Right lobe of liver (tissue), 4 donors: Measurements from ENCODE around the gene PCDH12.

Source experiments
- CTCF ChIP-seq, 4 donors: fragments of 200-600 bp in 3 of 4; fragments of 450-650 bp in 1 of 4; IDR thresholded peaks; one replicate each; pipeline versions ENCODE4 v1.5.1 to v1.8.0; 2016 to 2022; ENCODE audit warnings: antibody characterized with exemption in 4 of 4, mild to moderate bottlenecking in 2 of 4
- POLR2A ChIP-seq: fragments of 450-650 bp; IDR thresholded peaks from one replicate; pipeline ENCODE4 v1.6.1; 2017; ENCODE audit warnings: antibody characterized with exemption, mild to moderate bottlenecking
- donor health status: DM: no; HTN: no; CAD: no.
- donor health status: DM: no; HTN: no; CAD: no.
- donor health status: DM: no; HTN: yes; CAD: no.

GRCh38 chr5:141906972-141907371 lies 51.0 kb downstream of the PCDH12 start:
- TF ChIP-seq CTCF (IDR thresholded peaks at IDR 0.05), result no peak
- TF ChIP-seq POLR2A, result no peak
